ENCODE measurements around the gene GDF7. TPM values are rescaled to one million over a fixed set of nuclear protein-coding genes. Genes with fewer than 3 reads are reported as not detected.

Gene GDF7
- polyA plus RNA-seq, 3 donors, result not detected

DNA sequence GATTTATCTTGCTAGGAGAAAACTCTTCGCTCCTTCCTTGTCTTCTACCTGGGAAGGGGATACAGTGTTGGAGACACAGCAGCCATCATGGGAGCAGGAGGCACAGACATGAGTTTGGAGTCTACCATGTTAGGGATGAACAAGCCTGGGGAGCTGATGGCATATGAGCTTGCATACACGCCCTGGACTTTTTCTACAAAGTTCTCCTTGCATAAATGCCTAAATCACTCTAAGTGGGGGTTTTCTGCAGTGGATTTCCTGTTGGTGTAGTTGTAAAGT, 12.5 kb upstream of the GDF7 start:
- Mint-ChIP-seq H3K4me1 (peaks cover 29% of the 10 kb centered on the region), H3K4me3 (no peak overlapping the region), H3K9me3 (peaks cover 0 to 5% (median 0%) of the 10 kb centered on the region in 7 donors), H3K27ac (peak overlapping the region in 2 of 7 donors; percentile 1 to 69), H3K36me3 (peaks cover 0 to 4% of the 10 kb centered on the region in 2 donors), H3K27me3 (ENCODE audit: low read depth in 3 of 3) (peaks cover 7 to 13% (median 9%) of the 10 kb centered on the region in 3 donors)
- Histone ChIP-seq H3K36me3 (replicated peaks in 1 of 2; ENCODE audit: control insufficient read depth in 1 of 2, insufficient read depth in 2 of 2, low read length in 2 of 2) (no peaks in the 10 kb centered on the region), H3K9ac (ENCODE audit: insufficient read depth, low read length, poor library complexity, severe bottlenecking) (no peak overlapping the region), H3K27ac (ENCODE audit: low read depth in 1 of 2, low read length in 2 of 2) (no peak overlapping the region), H3K27me3 (ENCODE audit: control insufficient read depth in 2 of 2, insufficient read depth in 2 of 2, low read length in 2 of 2) (peaks cover 0 to 7% of the 10 kb centered on the region in 2 donors), H4K20me1 (ENCODE audit: insufficient read depth, low read length) (peaks cover under 1% of the 10 kb centered on the region), H3K79me2 (ENCODE audit: insufficient read depth, low read length) (peaks cover 14% of the 10 kb centered on the region), H3K4me3 (replicated peaks in 1 of 3; ENCODE audit: low read depth in 2 of 3, low read length in 3 of 3) (no peak overlapping the region), H3K4me1 (ENCODE audit: control insufficient read depth in 1 of 2, insufficient read depth in 2 of 2, low read length in 2 of 2) (peaks cover 28 to 29% of the 10 kb centered on the region in 2 donors), H3K9me3 (replicated peaks in 1 of 2; ENCODE audit: control insufficient read depth in 1 of 2, insufficient read depth in 1 of 2, low read length in 2 of 2) (no peaks in the 10 kb centered on the region), H2AFZ (ENCODE audit: insufficient read depth, low read depth, low read length, poor library complexity, severe bottlenecking) (peak overlapping the region; percentile 22), H3K4me2 (replicated peaks; ENCODE audit: extremely low read depth, low read length, poor library complexity, severe bottlenecking) (no peak overlapping the region)
- WGBS (ENCODE audit: insufficient coverage), result no CpG with 5 or more reads among the region's 2 CpGs
- TF ChIP-seq, protein P1, sequence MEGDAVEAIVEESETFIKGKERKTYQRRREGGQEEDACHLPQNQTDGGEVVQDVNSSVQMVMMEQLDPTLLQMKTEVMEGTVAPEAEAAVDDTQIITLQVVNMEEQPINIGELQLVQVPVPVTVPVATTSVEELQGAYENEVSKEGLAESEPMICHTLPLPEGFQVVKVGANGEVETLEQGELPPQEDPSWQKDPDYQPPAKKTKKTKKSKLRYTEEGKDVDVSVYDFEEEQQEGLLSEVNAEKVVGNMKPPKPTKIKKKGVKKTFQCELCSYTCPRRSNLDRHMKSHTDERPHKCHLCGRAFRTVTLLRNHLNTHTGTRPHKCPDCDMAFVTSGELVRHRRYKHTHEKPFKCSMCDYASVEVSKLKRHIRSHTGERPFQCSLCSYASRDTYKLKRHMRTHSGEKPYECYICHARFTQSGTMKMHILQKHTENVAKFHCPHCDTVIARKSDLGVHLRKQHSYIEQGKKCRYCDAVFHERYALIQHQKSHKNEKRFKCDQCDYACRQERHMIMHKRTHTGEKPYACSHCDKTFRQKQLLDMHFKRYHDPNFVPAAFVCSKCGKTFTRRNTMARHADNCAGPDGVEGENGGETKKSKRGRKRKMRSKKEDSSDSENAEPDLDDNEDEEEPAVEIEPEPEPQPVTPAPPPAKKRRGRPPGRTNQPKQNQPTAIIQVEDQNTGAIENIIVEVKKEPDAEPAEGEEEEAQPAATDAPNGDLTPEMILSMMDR (IDR thresholded peaks at IDR 0.05), result no peak
- intact Hi-C loops (cut with micrococcal nuclease), result loop anchor here in 1 of 2 donors (10.0 kb wide), 1 partner anchor 750 kb away; the partner anchor contains the start of gene TTC32
- no peak for DNase-seq

DNA sequence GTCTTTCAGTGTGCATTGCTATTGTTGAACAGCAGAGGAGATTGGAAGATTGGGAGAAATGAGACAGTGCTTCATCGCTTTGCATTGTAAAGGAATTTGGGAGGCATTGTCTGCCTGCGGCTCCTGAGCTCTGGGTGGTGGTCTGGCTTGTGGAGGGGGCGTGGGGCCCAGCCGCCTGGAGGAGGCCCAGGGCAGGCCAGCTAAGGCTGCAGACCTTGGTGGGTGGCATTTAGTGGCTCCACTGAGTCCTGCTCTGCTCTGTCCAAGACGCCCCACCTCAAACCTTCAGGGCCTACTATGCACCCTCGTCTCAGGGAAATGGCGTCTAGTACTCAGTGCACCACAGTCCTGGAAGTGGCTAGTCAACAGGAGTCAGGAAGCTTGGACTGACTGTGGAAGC, 10.4 kb upstream of the GDF7 start:
- no peaks in the 10 kb centered on the region for H3K9me3 ChIP-seq (replicated peaks in 1 of 2; ENCODE audit: control insufficient read depth in 1 of 2, insufficient read depth in 1 of 2, low read length in 2 of 2)
- Mint-ChIP-seq H3K9me3 (peaks cover 0 to 5% (median 0%) of the 10 kb centered on the region in 7 donors), H3K36me3 (peaks cover 0 to 4% of the 10 kb centered on the region in 2 donors), H3K4me3 (no peak overlapping the region), H3K27me3 (ENCODE audit: low read depth in 3 of 3) (peaks cover 13 to 30% (median 18%) of the 10 kb centered on the region in 3 donors), H3K27ac (no peak overlapping the region), H3K4me1 (peaks cover 19% of the 10 kb centered on the region)
- no peak overlapping the region for H3K4me2 ChIP-seq (replicated peaks; ENCODE audit: extremely low read depth, low read length, poor library complexity, severe bottlenecking)
- no peak for DNase-seq
- H3K27ac ChIP-seq (ENCODE audit: low read depth in 1 of 2, low read length in 2 of 2), result no peak overlapping the region
- peaks cover 0 to 17% of the 10 kb centered on the region in 2 donors for H3K27me3 ChIP-seq (ENCODE audit: control insufficient read depth in 2 of 2, insufficient read depth in 2 of 2, low read length in 2 of 2)
- TF ChIP-seq, protein P1 (IDR thresholded peaks at IDR 0.05), result no peak
- peaks cover 13 to 14% of the 10 kb centered on the region in 2 donors for H3K4me1 ChIP-seq (ENCODE audit: control insufficient read depth in 1 of 2, insufficient read depth in 2 of 2, low read length in 2 of 2)
- 92% methylated on average over 6 of the region's 7 CpGs for WGBS (ENCODE audit: insufficient coverage)
- intact Hi-C loops (cut with micrococcal nuclease), result loop anchor here in 1 of 2 donors (10.0 kb wide), 1 partner anchor 752 kb away; the partner anchor contains the start of gene TTC32
- no peak overlapping the region for H2AFZ ChIP-seq (ENCODE audit: insufficient read depth, low read depth, low read length, poor library complexity, severe bottlenecking)
- H3K9ac ChIP-seq (ENCODE audit: insufficient read depth, low read length, poor library complexity, severe bottlenecking), result no peak overlapping the region
- H3K36me3 ChIP-seq (replicated peaks in 1 of 2; ENCODE audit: control insufficient read depth in 1 of 2, insufficient read depth in 2 of 2, low read length in 2 of 2), result no peaks in the 10 kb centered on the region
- H3K4me3 ChIP-seq (replicated peaks in 1 of 3; ENCODE audit: low read depth in 2 of 3, low read length in 3 of 3), result no peak overlapping the region
- no peaks in the 10 kb centered on the region for H3K79me2 ChIP-seq (ENCODE audit: insufficient read depth, low read length)
- H4K20me1 ChIP-seq (ENCODE audit: insufficient read depth, low read length), result no peaks in the 10 kb centered on the region

Measured in CD14-positive monocyte (primary cell).